GM12874 (cell line): ENCODE measurements around the gene BRI3.

Experiments used
- CTCF ChIP-seq: IDR thresholded peaks from 2 replicates; pipeline ENCODE4 v1.5.1; 2011; ENCODE audit warnings: low read depth, mild to moderate bottlenecking, control low read depth, low read length, moderate library complexity; ENCODE audit not compliant: insufficient read depth

Gene BRI3

DNA sequence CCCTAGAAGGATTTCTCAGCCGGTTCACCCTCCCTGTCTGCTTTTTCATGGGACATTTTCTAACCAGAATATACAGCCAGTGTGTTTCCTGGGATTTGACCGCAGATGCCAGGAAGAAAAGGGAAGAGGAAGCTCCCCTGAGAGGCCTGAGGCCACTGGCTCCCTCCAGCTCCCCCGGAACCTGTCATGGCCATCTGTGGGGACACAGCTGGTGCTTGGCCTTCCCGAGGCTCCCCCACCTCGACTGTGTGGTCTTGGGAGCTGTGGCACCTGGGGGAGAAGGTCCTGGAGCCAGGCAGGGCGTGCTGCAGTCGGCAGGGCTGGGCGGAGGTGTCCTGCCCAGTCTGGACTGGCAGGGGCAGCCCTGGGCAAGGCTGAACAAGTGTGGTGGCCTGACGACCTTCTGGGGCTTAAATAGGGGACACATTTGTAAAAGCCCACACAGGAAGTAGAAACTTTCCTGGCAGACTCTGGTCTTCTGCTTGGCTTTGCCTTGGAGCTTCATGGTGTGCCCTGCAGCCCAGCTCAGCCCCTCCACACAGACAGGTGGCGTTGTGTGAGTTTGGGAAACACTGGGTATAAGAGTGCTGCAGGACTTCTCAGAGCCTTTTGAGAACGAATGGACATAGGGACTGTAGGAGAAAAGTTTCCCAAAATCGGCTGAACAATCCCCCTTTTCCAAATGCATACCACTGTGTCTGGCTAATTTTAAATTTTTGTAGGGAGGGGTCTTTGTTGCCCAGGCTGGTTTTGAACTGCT lies 6.8 kb downstream of the BRI3 start:
- no peak for TF ChIP-seq CTCF

- TF ChIP-seq CTCF, result no peak
Measured at GRCh38 chr7:98289333-98289875, 7.9 kb downstream of the BRI3 start.

GRCh38 chr7:98291717-98292116 lies 10.2 kb downstream of the BRI3 start:
- TF ChIP-seq CTCF, result peak; percentile 30; the same call in 1 of the 2 replicates

GRCh38 chr7:98293265-98293664 lies 11.8 kb downstream of the BRI3 start:
- TF ChIP-seq CTCF, result no peak

DNA sequence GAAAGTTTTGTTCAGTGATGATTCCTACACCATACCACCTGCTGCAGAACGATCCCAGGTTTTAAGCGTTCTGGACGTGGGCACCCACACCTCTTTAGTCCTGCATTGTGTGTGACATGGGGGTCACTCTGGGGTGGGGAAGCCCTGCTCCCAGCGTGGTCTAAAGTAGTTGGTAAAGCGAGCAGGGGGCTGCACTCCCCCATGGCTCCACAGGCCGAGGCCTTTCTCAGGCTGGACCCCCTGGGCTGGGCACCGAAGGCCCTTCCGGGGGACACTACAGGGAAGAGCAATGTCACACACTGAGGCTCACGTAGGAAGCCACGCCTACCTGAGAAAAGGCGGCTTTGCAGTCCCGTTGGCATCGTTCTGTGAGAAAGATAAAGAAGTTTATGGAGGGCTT lies 12.3 kb downstream of the BRI3 start:
- TF ChIP-seq CTCF, result no peak

- no peak for TF ChIP-seq CTCF
Measured at GRCh38 chr7:98294326-98294725, 12.8 kb downstream of the BRI3 start.

DNA sequence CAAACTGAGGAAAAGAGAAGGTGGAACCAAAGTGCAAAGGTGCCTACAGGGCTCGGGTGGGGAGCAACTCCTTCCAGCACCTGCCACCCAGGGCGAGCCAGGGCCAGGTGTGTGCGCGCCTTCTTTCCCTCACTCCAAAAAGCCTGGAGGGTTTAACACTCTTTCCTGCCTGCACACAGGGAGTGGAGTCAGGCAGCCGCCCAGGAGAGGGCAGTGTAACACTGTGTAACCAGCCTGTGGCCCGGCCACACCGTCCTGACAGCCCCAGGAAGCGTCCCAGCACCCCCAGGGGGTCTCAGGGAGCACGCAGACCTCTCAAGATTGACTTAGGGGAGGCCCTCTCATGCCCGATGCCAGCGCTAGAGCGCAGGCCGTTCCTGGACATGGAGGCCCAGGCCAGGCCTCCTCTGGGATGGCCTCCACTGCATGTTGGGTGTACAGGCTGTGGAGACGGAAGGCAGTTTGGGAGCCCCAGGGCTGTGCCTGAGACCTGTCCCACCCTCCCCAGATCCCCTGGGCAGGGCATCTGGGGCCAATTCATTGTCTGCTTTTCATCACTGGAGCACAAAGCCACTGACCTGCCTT lies 13.4 kb downstream of the BRI3 start:
- TF ChIP-seq CTCF, result peak; percentile 69
